Fibroblast of gingiva (primary cell): ENCODE results near the gene SVIL.
"Not testable (repeated sequence)": the region's sequence is repeated elsewhere in the genome, so short reads cannot be mapped to it uniquely, and the experiment has no call there.

ENCODE experiments used
- DNase-seq: peaks from one replicate; pipeline ENCODE4 v3.0.0-alpha.2; 2011; ENCODE audit warnings: low read depth

Gene SVIL

DNA sequence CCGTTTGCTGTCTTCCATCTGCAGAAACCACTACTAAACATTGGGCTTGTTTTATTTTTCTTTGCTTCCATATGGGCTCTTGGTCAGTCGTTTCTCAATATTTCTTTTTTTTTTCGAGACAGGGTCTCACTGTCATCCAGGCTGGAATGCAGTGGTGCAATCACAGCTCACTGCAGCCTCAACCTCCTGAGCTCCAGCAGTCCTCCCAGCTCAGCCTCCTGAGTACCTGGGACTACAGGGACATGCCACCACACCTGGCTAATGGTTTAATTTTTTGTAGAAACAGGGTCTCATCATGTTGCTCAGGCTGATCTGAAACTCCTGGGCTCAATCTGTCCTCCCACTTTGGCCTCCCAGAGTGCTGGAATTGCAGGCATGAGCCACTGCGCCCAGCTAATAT lies 182.8 kb downstream of the SVIL start:
- DNase-seq = no peak

DNA sequence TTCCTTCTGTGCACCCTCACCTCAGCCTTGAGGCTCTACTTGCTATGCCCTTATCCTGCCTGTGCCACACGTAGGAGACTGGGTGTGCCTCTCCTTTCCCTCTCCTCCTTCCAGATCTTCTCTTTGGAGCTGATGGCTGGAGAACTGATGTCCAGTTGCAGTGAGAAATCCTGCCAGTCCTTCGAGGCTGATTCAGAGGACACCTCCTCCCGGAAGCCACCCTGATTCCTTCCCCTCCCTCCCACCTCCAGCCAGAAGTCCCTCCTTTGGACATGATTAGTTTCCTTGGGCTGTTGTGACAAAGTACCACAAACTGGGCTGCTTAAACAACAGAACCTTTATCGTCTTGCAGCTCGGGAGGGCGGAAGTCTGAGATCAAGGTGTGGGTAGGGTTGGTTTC lies 184.4 kb downstream of the SVIL start:
- DNase-seq = no peak

DNA sequence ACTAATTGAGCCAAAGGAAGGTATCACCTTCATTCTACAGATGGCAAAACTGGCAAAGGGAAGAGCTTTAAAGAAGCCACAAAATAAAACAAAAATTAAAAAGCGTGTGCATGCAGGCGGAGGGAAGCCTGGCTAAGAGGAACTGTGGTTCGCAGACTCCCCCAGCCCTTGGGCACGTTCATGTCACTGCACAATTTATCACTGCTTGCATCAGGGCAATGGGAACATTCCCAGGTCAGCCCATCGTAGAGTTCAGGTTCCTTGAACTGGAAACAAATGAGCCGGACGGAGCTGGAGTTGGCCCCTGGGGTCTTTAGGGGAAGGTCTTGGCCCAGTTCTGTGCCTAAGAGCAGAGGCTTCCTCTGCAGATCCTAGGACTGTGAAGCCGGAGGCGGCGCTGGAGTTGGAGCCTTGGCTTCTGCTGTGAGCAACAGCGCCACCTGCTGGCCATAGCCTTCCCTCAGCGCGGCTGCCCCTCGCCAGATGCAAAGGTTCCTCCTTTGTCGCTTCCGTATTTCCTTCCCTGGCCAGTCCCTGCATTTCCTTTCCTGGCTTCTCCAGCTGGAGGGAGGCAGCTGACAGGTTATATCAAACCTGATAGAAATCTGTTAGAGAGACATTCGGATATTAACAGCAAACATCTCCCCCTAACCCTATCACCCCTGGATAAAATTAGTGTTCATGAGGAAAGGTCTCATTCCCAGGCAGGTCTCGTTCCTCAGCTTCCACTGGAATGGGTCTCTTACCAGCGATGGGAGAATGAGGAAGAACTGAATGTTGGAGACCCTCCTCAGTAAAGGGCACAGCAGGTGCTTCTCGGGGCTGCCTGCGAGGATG lies 185.8 kb downstream of the SVIL start:
- DNase-seq = peak; percentile 52

DNA sequence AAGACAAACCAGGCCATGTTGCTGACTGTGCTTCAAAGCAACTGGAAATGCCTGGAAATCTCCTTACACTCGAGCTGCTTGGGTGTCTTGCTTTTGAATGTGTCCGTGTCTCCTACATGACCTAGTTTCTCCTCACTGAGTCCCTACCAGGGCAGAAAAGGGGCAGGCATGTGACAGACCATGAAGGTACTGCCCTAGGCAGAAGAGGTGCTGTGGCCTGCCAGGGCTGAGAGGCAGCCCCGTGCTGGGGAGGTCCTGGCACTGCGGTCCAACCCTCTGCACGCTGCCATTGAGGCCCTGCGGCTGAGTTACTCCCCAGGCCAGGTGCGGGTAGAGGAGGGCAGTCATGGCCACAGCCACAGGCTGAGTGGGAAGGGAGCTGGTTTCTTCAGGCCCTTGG lies 186.6 kb downstream of the SVIL start:
- DNase-seq = no peak

DNA sequence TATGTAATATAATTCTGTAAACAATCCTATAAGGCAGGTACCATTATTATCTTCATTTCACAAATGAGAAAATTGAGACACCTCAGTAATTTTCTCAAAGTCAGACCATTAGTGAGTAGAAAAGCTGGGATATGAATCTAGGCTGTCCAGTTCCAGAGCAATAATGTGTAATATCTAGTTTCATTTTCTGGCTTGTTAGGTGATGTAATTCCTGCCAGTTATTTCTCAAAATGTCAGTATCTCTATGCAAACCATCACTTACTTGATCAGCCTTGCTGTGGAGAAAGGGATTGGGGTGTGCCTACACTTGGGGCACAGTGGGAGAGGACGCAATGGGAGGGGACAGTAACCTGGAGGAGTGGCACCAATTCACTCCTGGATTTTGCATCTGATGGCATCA lies 188.4 kb downstream of the SVIL start:
- DNase-seq = peak; percentile 21

DNA sequence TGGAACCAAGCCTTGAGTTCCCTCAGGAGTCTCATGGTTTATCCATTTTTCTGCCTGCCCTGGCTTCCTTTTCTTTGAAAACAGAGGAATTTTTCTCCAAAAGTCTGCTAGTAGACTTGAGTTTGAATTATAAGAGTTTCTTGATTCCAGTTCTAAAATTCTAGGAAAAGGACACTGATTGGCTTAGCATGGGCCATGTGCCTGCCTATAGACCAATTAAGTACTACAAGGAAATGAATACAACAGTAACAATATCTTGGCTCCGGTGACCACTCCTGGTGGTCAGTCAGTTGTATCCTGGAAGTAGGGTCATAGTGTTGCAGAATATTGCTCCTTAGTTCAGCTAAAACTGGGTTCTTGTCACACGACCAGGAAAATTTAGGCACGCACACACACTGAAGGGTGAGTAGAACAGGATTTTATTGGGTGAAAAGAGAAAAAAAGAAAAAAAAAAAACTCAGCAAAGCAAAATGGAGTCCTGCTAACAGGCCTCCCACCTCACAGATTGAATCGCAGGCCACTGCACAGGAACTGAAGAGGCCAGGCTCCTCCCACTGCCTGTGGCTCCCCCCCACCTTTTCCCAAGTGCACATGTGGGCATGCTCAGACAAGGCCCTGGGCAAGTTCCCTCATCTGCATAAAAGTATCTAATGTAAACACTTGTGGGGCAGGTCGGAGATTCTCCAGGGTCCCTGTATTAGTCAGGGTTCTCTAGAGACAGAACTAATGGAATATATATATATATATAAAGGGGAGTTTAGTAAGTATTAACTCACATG lies 190.8 kb downstream of the SVIL start:
- no peak for DNase-seq

DNA sequence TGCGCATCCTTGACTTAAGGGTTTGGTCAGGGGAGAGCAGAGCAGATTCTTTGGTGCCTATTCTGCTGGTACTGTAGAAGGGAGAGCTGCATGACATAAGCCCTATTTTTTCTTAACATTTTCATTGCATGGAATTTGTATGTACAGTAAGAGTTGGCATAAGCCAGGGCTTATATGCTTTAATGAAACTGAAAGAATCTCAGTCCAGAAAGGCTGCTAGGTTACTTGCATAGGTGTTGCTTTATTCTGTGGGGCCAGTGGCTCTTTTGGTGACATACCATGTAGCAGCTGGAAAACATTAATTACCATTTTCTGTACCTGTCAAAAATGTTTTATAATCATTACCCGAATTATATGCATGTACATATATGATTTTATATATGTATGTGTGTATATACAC lies 193.8 kb downstream of the SVIL start:
- DNase-seq = no peak

DNA sequence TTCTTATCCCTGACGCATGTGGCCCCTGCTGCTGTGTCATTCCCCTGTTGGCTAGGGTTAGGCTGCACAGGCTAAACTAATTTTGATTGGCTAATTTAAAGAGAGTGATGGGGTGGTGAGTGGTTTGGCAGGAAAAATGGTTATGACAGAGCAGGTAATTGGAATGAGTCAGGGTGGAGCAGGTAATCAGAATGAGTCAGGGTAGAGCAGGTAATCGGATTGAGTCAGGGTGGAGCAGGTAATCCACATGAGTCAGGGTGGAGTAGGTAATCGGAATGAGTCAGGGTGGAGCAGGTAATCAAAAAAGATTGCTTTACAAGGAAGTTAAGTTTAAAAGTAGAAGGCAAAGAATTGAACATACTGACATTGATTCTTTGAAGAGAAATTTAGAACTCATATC lies 195.8 kb downstream of the SVIL start:
- DNase-seq = not testable (repeated sequence)

DNA sequence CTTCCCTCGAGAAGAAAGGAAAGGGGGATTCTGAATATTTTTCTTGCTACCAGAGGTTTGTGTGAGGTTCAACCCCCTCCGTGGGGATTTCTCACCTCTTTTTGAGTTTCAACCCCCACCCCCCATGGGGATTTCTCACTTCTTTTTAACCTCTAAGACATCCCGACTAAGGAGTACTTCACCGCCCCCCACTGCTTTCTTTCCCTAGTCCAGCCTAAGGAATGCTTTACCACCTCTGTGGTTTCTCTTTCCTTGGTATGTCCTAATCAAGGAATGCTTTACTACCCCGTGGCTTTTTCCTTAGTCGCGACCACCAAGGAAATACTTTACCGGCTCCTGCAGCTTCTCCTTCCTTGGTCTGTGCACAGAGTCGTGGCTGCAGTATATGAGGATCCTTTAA lies 196.5 kb downstream of the SVIL start:
- no peak for DNase-seq

DNA sequence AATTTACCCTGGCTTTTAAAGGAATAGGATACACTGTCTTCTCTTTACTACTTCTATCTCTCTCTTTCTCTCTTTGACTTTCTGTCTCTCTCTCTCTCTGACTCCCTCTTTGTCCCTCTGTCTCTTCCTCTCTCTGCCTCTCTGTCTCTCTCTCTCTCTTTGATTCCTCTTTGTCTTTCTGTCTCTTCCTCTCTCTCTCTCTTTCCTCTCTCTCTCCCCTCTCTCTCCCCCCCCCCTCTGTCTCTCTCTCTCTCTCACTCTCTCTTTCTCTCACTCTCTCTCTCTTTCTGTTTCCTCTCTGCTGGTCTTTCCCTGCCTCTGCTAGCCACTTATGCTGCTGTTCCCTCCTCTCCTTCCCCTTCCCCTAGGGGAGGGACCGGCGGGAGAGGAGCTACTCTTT lies 196.9 kb downstream of the SVIL start:
- DNase-seq = no peak

DNA sequence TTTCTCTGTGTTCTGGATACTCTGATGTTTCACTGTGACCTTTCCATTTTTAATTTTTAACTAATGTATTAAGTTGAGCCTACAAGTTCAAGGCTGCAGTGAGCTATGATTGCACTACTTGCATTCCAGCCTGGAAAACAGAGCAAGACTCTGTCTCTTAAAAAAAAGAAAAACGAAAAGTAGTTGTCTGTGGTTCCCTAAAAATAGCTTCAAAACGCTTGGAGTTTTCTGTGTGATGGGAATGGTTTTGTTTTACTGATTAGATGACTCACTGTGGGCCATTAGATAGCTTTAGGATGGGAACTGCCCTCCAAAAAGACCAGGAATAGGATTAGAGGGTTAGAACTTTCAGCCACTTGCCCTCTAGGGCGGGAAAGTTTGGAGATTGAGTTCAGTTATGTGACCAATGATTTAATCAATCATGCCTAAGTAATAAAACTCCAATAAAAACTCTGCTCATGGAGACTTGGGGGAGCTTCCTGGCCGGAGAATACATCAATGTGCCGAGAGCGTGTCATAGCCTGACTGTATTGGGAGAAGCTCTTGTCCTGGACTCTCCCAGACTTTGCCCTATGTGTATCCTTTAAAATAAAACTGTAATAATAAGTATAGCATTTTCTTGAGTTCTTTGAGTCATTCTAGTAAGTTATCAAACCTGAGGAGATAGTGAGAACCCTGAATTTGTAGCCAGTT lies 198.8 kb downstream of the SVIL start:
- peak; percentile 21 for DNase-seq

DNA sequence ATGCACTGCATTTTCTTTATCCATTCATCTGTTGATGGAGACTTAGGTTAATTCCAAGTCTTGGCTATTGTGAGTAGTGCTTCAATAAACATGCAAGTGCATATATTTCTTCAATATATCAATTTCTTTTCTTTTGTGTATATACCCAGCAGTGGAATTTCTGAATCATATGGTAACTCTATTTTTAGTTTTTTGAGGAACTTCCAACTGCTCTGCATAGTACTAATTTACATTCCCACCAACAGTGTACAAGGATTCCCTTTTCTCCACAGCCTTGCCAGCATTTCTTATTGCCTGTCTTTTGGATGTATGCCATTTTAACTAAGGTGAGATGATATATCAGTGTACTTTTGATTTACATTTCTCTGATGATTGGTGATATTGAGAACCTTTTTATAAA lies 200.7 kb downstream of the SVIL start:
- DNase-seq = peak; percentile 27

DNA sequence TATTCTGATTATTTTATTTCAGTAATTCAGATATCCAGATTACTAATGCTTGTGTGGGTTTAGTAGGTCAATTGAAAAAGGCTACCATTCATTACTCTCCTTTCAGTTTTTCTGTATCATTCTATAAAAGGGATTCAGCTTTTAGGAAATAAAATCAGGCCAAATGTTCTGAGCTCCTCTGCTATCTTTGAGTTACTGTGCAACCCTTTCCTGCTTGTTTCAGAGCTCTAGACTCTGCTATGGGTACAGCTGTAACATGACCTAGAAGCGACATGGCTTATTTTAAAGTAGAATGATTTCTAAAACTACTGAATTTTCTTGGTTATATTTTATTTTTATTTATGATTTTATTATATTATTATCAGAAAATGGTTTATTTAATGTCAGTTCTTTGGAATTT lies 203.1 kb downstream of the SVIL start:
- no peak for DNase-seq

DNA sequence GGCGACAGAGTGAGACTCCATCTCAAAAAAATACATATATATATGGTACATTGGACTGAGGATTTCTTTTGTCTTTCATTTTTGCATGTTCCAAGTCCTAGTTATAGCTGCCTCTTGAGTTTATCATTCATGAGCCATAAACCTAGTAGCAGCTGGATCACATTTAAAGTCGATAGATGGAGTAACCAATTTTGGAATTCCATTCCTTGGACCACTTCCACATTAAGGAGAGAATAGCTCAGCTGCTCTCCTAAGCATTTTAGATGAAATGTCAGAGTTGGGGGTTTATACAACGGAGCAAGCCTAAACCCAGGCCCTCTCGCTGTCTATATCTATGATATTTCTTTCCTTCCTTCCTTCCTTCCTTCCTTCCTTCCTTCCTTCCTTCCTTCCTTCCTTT lies 204.7 kb downstream of the SVIL start:
- no peak for DNase-seq

DNA sequence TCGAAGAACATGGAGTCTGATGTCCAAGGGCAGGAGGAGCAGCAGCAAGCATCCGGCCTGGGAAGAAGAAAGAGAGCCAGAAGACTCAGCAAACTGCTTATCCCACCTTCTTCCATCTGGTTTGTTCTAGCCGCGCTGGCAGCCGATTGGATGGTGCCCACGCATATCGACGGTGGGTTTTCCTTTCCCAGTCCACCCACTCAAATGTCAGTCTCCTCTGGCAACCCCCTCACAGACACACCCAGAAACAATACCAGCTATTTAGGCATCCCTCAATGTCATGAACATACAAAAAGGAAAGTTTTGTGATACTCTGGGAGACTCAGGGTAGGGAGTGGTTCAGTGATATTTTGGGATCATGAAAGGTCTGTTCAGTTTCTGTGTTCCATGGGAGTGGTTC lies 206.3 kb downstream of the SVIL start:
- DNase-seq = no peak

DNA sequence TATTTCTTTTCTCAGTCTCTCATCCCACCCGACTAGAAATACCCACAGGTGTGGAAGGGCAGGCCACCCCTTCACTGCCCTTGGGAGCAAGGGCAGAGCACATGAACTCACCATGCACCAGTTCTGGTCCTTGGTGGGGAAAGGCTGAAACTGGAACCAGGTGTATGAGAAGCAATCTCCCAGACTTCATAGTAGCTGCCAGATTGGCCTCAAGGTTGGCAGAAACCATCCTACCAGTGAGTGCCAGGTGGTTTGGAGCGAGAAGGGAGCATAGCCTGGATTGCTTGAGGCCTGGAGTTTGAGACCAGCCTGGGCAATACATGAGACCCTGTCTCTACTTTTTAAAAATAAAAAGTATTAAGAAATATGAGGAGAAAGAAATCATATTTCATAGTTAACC lies 207.1 kb downstream of the SVIL start:
- no peak for DNase-seq

DNA sequence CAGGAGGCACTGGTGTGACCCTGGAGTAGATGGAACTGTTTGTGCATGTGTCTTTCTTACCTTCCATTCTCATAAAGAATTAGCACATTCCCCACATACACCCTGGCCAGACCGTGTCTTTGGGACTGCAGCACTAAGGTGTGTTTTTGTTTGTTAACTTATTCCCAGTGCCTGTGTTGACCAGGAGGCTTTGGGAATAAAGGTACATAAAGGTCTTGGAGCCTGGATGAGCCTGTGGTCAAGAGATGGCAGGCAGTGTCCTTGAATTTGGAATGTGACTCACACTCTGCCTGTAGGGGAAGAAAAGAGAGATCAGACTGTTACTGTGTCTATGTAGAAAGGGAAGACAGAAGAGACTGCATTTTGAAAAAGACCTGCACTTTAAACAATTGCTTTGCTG lies 208.4 kb downstream of the SVIL start:
- no peak for DNase-seq

DNA sequence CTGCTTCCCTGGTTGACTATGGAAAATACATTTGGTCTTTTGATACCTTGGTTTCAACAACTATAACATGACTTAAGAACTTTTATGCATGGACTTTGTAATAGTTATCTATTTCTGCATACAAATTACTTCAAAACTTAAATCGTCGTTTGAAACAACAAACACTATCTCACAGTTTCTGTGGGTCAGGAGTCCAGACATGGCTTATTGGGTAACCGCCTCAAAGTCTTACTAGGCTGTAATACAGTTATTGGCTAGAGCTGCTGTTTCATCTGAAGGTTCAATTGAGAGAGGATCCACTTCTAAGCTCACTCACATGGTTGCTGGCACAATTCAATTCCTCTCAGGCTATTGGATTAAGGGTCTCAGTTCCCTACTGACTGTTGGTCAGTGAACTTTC lies 210.8 kb downstream of the SVIL start:
- DNase-seq = no peak

DNA sequence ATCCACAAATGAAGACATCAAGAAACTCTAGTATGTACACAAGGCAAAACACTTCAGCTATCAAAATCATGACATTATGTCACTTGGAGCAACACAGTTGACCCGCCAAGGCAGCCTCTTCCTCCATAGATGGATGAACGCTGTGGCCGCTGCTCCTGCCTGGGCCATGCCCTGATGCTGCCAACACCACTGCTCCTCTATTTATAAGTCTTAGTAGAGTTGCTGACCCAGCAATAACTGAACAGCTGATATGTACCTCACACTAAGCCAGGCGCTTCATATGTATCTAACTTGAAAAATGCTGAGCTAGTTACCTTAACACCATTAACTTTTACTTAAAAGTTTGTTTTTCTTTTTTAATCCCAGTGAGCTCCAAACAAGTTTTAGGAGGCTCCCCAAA lies 214.0 kb downstream of the SVIL start:
- DNase-seq = no peak

DNA sequence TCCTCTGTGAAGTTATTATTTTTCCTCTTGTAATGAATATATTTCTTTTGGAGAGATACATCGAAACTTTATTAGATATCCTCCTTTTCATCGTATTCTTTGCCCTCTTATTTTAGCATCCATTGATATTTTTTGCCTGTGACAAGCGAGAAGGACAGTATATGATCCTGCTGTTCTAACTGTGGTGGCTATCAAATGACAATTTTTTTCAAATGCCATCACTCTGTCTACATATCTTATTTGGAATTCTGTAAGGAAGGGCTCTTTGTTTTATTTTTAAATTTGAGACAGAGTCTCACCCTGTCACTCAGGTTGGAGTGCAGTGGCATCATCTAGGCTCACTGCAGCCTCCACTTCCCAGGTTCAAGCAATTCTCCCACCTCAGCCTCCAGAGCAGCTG lies 217.4 kb downstream of the SVIL start:
- no peak for DNase-seq

DNA sequence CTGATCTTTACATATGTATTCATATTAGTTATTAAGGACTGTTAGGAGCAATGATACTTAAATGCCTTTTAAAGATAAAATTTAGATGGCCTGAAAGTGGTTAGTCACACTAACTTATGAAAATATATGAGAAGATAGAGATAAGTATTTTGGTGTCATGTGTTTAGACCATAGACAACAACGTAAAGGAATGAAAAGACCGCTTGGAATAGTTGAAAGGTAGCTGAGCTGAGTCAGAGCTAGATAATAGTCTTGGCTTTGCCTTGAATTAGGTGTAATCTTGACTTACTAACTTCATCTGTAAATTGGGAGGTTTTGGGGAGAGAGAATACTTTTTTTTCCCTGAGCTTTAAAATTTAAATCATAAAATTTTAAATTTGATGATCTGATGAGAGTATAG lies 218.9 kb downstream of the SVIL start:
- DNase-seq = no peak

DNA sequence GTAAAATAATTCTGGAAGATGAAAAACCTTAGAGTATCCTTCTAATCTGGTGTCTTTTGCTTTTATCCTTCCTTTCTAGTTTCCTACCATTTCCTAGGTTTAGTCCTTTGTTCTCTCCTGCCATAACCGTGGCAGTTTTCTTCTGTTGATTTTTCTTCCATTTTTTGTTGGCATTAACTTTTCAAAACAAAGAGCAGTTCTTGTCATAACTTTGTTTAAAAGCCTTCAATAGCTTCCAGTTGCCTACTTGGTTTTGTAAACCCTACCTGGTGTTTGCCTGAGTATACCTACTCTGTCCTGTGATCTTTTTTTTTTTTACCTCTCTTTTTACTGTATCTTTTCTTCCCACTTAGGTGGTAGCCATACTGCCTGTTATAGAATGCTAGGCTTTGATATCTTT lies 220.3 kb downstream of the SVIL start:
- no peak for DNase-seq

DNA sequence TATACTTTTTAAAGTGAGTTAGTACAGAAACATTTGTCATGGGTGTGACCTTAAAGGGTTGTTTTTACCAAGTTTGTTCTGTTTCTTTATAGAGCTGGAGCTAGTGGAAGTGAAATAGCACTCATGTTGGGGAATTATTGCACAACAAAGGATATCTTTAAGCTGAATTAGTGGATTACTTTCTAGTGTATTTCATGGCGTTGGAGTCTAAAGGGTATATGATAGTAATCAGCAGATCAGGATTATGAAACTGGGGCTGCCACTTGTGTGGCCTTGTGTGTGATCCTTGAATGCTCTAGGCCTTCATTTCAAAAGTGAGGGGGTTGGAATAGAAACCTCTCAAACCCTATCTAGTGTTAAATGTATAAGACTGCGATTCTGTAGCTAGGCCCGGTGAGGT lies 222.3 kb downstream of the SVIL start:
- peak; percentile 19 for DNase-seq
